Astrocyte (in vitro differentiated cells and primary cell): ENCODE measurements around the gene SLC16A12. TPM values are rescaled to one million over a fixed set of nuclear protein-coding genes. Genes with fewer than 3 reads are reported as not detected.

Experiments used
- DNase-seq: peaks from one replicate; pipeline ENCODE4 v3.0.0-alpha.2; 2010; ENCODE audit warnings: low read depth
- FAIRE-seq: peaks from 2 replicates; lab custom pipeline; 2011; peaks lifted over from hg19 to GRCh38; lab: Jason Lieb, UNC
- H2AFZ ChIP-seq: 2 replicates; pipeline ENCODE4 v1.6.0; 2012; ENCODE audit warnings: low read depth, low read length, inconsistent platforms
- H3K27ac ChIP-seq: 2 replicates; pipeline ENCODE4 v1.5.1; 2011; ENCODE audit warnings: low read depth, low read length, inconsistent platforms
- H3K27me3 ChIP-seq: 2 replicates; pipeline ENCODE4 v1.6.0; 2011; ENCODE audit warnings: low read length, inconsistent platforms; ENCODE audit not compliant: insufficient read depth
- H3K36me3 ChIP-seq: 2 replicates; pipeline ENCODE4 v1.5.1; 2011; ENCODE audit warnings: low read length, inconsistent platforms; ENCODE audit not compliant: insufficient read depth
- H3K4me1 ChIP-seq: 2 replicates; pipeline ENCODE4 v1.5.1; 2011; ENCODE audit warnings: low read length, inconsistent platforms; ENCODE audit not compliant: insufficient read depth
- H3K4me2 ChIP-seq: 2 replicates; pipeline ENCODE4 v1.6.0; 2012; ENCODE audit warnings: low read length, inconsistent platforms
- H3K4me3 ChIP-seq: 2 replicates; pipeline ENCODE4 v1.5.1; 2011; ENCODE audit warnings: low read depth, mild to moderate bottlenecking, low read length, inconsistent platforms; ENCODE audit not compliant: insufficient read depth
- H3K79me2 ChIP-seq: 2 replicates; pipeline ENCODE4 v1.6.0; 2012; ENCODE audit warnings: mild to moderate bottlenecking, low read length, inconsistent platforms; ENCODE audit not compliant: insufficient read depth
- H3K9ac ChIP-seq: 2 replicates; pipeline ENCODE4 v1.6.0; 2012; ENCODE audit warnings: mild to moderate bottlenecking, low read length, inconsistent platforms
- H3K9me3 ChIP-seq: 2 replicates; pipeline ENCODE4 v1.5.1; 2012; ENCODE audit warnings: low read depth, mild to moderate bottlenecking, low read length, inconsistent platforms; ENCODE audit not compliant: insufficient read depth
- H4K20me1 ChIP-seq: 2 replicates; pipeline ENCODE4 v1.6.0; 2012; ENCODE audit warnings: low read length, inconsistent platforms; ENCODE audit not compliant: insufficient read depth
- H3K27ac Mint-ChIP-seq: one replicate; pipeline ENCODE4 v1.8.0; 2021; ENCODE audit warnings: mild to moderate bottlenecking, mixed read lengths; ENCODE audit not compliant: unreplicated experiment
- H3K27me3 Mint-ChIP-seq: one replicate; pipeline ENCODE4 v1.8.0; 2021; ENCODE audit warnings: low read depth, mixed read lengths; ENCODE audit not compliant: unreplicated experiment
- H3K36me3 Mint-ChIP-seq: one replicate; pipeline ENCODE4 v1.8.0; 2021; ENCODE audit warnings: low read depth, mixed read lengths; ENCODE audit not compliant: unreplicated experiment
- H3K4me1 Mint-ChIP-seq: one replicate; pipeline ENCODE4 v1.8.0; 2021; ENCODE audit warnings: low read depth, mixed read lengths; ENCODE audit not compliant: unreplicated experiment
- H3K4me3 Mint-ChIP-seq: one replicate; pipeline ENCODE4 v1.8.0; 2021; ENCODE audit warnings: mild to moderate bottlenecking, moderate library complexity, mixed read lengths; ENCODE audit not compliant: unreplicated experiment
- H3K9me3 Mint-ChIP-seq: one replicate; pipeline ENCODE4 v1.8.0; 2021; ENCODE audit warnings: mild to moderate bottlenecking, mixed read lengths; ENCODE audit not compliant: unreplicated experiment
- CTCF ChIP-seq: IDR thresholded peaks from 2 replicates; pipeline ENCODE4 v1.5.1; 2011; ENCODE audit warnings: low read depth, mild to moderate bottlenecking, inconsistent platforms, low read length, moderate library complexity; ENCODE audit not compliant: insufficient read depth
- EZH2 ChIP-seq: IDR thresholded peaks from 2 replicates; pipeline ENCODE4 v1.6.1; 2012; ENCODE audit warnings: mild to moderate bottlenecking, low read length, inconsistent platforms; ENCODE audit not compliant: insufficient read depth
- total RNA-seq: library from RNA; stranded (reverse); gene quantifications from 2 replicates; pipeline ENCODE4 v1.2.1, GENCODE V29; 2021

The SLC16A12 gene
- total RNA-seq, 1 donor from 2014 or later, result 0.59 TPM

DNA sequence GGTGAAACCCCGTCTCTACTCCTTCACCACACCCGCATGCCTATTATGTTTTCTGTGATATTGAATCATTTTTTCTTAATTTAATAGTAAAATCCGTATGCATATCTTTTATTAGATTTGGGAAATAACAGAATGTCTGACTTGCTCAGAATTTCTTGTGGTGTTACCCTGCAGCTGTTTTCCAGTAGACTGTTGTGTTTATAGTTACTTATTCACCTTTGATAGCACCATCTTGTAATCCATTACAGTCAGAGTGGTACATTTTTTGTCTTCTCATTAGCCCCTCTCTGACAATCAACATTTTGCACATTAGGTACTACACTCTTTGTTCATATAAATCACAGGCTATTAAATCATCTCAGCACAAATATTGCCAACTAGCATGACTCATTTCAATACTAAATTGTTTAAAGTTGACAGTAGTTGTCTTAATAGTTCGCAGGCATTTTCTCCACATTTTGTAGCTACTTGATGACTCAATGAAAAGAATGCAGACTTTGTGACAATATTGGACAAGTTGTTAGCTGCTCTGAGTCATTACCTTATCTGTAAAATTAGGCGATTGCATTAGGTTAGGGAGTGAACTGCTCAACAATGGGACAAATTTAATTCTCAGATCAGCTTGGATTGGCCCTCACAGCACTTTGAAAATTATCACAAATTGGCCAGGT is 17.8 kb upstream of the SLC16A12 start:
- Mint-ChIP-seq H3K27ac (peak overlapping the region; percentile 68), H3K4me3 (no peak overlapping the region), H3K4me1 (peaks cover 15% of the 10 kb centered on the region), H3K27me3 (peaks cover 2% of the 10 kb centered on the region), H3K36me3 (no peaks in the 10 kb centered on the region), H3K9me3 (peaks cover 1% of the 10 kb centered on the region)
- DNase-seq, result peak; percentile 99
- no peaks in the 10 kb centered on the region for H3K27me3 ChIP-seq
- no peaks in the 10 kb centered on the region for H4K20me1 ChIP-seq
- H3K27ac ChIP-seq, result peak overlapping the region; percentile 69
- H3K9me3 ChIP-seq, result no peaks in the 10 kb centered on the region
- TF ChIP-seq CTCF (no peak), EZH2 (no peak)
- peaks cover 10% of the 10 kb centered on the region for H3K4me1 ChIP-seq
- FAIRE-seq, result peak; percentile 99
- no peak overlapping the region for H3K4me3 ChIP-seq
- H3K9ac ChIP-seq, result peak overlapping the region; percentile 28
- H3K36me3 ChIP-seq, result no peaks in the 10 kb centered on the region
- no peaks in the 10 kb centered on the region for H3K79me2 ChIP-seq
- H2AFZ ChIP-seq, result no peak overlapping the region
- peak overlapping the region; percentile 63 for H3K4me2 ChIP-seq

DNA sequence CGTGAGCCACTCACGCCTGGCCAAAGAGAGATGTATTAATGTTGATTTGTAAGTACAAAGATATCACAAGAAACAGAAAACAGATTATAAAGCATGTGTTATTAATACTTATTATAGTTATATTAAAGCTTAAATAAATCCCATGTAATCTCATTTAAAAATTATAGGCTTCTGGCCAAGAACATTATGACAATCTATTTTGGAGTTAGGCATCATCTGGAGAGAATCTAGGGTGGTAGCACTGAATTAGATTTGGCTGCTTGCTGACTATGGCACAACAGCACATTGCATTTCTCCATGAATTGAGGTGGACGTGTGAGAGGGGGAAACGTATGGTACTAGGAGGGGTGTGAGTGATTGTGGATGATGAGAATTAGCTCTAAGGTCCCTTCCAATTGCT is 16.8 kb upstream of the SLC16A12 start:
- no peaks in the 10 kb centered on the region for H4K20me1 ChIP-seq
- Mint-ChIP-seq H3K27me3 (no peaks in the 10 kb centered on the region), H3K36me3 (no peaks in the 10 kb centered on the region), H3K4me1 (peaks cover 15% of the 10 kb centered on the region), H3K9me3 (peaks cover 1% of the 10 kb centered on the region), H3K27ac (no peak overlapping the region), H3K4me3 (no peak overlapping the region)
- no peak overlapping the region for H3K4me2 ChIP-seq
- H3K9ac ChIP-seq, result no peak overlapping the region
- peaks cover 10% of the 10 kb centered on the region for H3K4me1 ChIP-seq
- no peak for FAIRE-seq
- TF ChIP-seq CTCF, result no peak
- TF ChIP-seq EZH2, result no peak
- no peak overlapping the region for H3K4me3 ChIP-seq
- no peak overlapping the region for H2AFZ ChIP-seq
- H3K79me2 ChIP-seq, result no peaks in the 10 kb centered on the region
- no peaks in the 10 kb centered on the region for H3K9me3 ChIP-seq
- no peak for DNase-seq
- H3K27ac ChIP-seq, result no peak overlapping the region
- H3K27me3 ChIP-seq, result no peaks in the 10 kb centered on the region
- H3K36me3 ChIP-seq, result no peaks in the 10 kb centered on the region

- Histone ChIP-seq H2AFZ (no peak overlapping the region), H4K20me1 (no peaks in the 10 kb centered on the region), H3K4me2 (no peak overlapping the region), H3K4me3 (no peak overlapping the region), H3K27me3 (no peaks in the 10 kb centered on the region), H3K9ac (no peak overlapping the region), H3K9me3 (no peaks in the 10 kb centered on the region), H3K79me2 (no peaks in the 10 kb centered on the region), H3K36me3 (no peaks in the 10 kb centered on the region), H3K27ac (no peak overlapping the region), H3K4me1 (peaks cover 10% of the 10 kb centered on the region)
- H3K36me3 Mint-ChIP-seq, result no peaks in the 10 kb centered on the region
- H3K4me1 Mint-ChIP-seq, result peaks cover 14% of the 10 kb centered on the region
- no peaks in the 10 kb centered on the region for H3K9me3 Mint-ChIP-seq
- H3K27ac Mint-ChIP-seq, result no peak overlapping the region
- H3K27me3 Mint-ChIP-seq, result no peaks in the 10 kb centered on the region
- DNase-seq (no peak), FAIRE-seq (no peak)
- no peak overlapping the region for H3K4me3 Mint-ChIP-seq
- TF ChIP-seq EZH2 (no peak), CTCF (no peak)
Measured at GRCh38 chr10:89550509-89550908, 15.1 kb upstream of the SLC16A12 start.
